GM12891 (cell line): Measurements from ENCODE around the gene IFRD2.
"Not testable (repeated sequence)": the region's sequence is repeated elsewhere in the genome, so short reads cannot be mapped to it uniquely, and the experiment has no call there.

Experiments used
- DNase-seq: peaks from one replicate; pipeline ENCODE4 v3.0.0; 2011; ENCODE audit warnings: low spot score; ENCODE audit not compliant: insufficient read length
- FAIRE-seq: peaks from 2 replicates; lab custom pipeline; 2011; peaks lifted over from hg19 to GRCh38; lab: Jason Lieb, UNC
- PAX5 ChIP-seq: IDR thresholded peaks from 2 replicates; pipeline ENCODE4 v1.6.1; 2011; ENCODE audit warnings: low read length, moderate library complexity, mild to moderate bottlenecking; ENCODE audit not compliant: insufficient read depth, severe bottlenecking
- POLR2A ChIP-seq: IDR thresholded peaks from 2 replicates; pipeline ENCODE4 v1.6.1; 2011; ENCODE audit warnings: low read depth, low read length, control low read depth
- POLR2AphosphoS5 ChIP-seq: IDR thresholded peaks from 2 replicates; pipeline ENCODE4 v1.6.1; 2011; ENCODE audit warnings: low read depth, low read length, control low read depth
- POU2F2 ChIP-seq: IDR thresholded peaks from 2 replicates; pipeline ENCODE4 v1.6.1; 2011; ENCODE audit warnings: low read depth, mild to moderate bottlenecking, control low read depth, low read length, moderate library complexity
- SPI1 ChIP-seq: IDR thresholded peaks from 2 replicates; pipeline ENCODE4 v1.6.1; 2011; ENCODE audit warnings: low read depth, low read length, control low read depth
- TAF1 ChIP-seq: IDR thresholded peaks from 2 replicates; pipeline ENCODE4 v1.6.1; 2011; ENCODE audit warnings: low read depth, low read length, control low read depth

IFRD2 gene

DNA sequence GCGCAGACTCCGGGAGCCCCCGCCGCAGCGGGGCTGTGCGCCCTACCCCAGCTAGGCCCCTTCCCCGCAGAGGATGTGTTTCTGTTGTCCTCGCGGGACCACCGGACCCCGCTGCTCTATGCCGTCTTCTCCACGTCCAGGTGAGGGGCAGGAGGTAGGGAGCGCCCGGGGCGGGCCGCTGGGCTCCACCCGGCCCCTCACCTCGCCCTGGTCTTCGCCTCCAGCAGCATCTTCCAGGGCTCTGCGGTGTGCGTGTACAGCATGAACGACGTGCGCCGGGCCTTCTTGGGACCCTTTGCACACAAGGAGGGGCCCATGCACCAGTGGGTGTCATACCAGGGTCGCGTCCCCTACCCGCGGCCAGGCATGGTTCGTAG is 18.6 kb downstream of the IFRD2 start:
- DNase-seq, result no peak
- no peak for FAIRE-seq
- no peak for TF ChIP-seq POU2F2
- TF ChIP-seq TAF1, result no peak
- TF ChIP-seq POLR2AphosphoS5, result no peak
- no peak for TF ChIP-seq POLR2A
- no peak for TF ChIP-seq SPI1
- TF ChIP-seq PAX5, result no peak

DNA sequence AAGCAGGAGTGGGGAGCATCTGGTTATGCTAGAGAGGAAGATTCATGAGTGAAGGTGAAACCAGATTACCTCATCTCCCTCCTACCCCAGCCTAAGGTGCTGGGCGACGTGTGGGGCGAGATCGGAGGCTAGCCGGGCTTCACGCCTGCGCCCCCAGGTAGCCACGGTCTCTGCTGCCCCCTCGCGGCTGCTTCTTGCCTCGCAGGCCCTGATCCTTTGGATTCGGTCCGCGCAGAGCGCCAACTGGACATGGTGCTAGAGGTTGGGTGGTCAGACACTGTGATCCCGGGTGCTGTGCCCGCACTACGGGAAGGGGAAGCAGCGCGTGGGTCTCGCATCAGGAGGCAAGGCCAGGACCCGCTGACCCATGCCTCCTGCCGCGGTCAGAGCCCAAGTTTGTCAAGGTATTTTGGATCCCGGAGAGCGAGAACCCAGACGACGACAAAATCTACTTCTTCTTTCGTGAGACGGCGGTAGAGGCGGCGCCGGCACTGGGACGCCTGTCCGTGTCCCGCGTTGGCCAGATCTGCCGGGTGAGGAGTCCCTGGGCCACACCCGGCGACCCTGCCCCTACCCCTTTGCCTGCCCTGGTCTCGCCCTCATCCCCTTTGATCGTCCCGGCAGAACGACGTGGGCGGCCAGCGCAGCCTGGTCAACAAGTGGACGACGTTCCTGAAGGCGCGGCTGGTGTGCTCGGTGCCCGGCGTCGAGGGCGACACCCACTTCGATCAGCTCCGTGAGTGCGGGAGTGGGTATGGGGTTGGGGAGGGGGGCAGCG is 19.1 kb downstream of the IFRD2 start:
- DNase-seq (peak; percentile 99), FAIRE-seq (peak; percentile 99)
- TF ChIP-seq POLR2AphosphoS5 (no peak), POU2F2 (peak; percentile 72; the same call in 1 of the 2 replicates), PAX5 (peak; percentile 29)

GRCh38 chr3:50272538-50272910 is 19.7 kb downstream of the IFRD2 start:
- DNase-seq, FAIRE-seq: not testable (repeated sequence)

DNA sequence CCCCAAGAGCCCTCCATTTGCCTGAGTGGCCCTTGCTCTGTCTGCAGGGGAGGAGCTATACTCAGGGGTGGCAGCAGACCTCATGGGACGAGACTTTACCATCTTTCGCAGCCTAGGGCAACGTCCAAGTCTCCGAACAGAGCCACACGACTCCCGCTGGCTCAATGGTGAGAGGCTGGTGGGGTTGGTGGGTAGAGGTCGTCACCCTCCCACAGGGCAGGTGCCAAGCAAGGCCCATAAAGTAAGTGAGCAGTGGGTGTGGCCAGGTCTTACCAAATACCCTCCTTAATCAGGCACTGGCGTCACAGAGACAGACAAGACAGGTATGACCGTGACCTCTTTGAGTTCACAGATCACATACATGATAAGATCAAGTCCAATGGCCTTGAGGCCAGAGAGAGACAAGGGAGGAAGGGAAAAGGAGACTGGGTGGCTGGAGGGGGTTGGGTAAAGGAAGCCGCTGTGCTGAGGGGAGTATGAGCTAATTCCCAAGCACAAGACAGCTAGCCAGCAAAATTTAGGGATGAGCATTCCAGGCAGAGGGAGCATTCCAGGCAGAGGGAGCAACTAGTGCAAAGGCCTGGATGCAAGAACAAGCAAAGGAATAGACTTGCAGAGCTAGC is 20.8 kb downstream of the IFRD2 start:
- TF ChIP-seq POU2F2 (no peak), SPI1 (no peak), POLR2AphosphoS5 (no peak), TAF1 (no peak), PAX5 (no peak), POLR2A (no peak)
- DNase-seq (no peak), FAIRE-seq (no peak)

- TF ChIP-seq POLR2AphosphoS5 (no peak), PAX5 (no peak), POU2F2 (no peak), TAF1 (no peak), SPI1 (no peak), POLR2A (no peak)
- DNase-seq (no peak), FAIRE-seq (no peak)
Observed at GRCh38 chr3:50270422-50271224, 21.6 kb downstream of the IFRD2 start.

DNA sequence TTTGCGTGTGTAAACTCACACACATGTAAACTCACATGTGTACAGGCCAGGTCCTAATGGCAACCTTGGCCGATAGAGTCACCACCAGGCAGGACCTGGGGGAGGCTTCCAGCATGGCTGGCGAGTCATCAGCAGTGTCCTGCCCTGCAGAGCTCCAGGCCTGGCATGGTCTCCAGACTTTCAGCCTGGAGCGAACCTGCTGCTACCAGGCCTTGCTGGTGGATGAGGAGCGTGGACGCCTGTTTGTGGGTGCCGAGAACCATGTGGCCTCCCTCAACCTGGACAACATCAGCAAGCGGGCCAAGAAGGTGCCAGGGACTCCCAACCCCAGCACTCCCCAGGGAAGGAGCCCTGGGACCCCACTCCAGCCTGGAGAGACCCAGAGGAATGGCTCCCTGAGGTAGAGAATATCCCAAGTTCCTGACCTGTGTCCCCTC is 22.2 kb downstream of the IFRD2 start:
- DNase-seq (no peak), FAIRE-seq (no peak)
- no peak for TF ChIP-seq SPI1
- no peak for TF ChIP-seq PAX5
- TF ChIP-seq POLR2AphosphoS5, result no peak
- no peak for TF ChIP-seq TAF1
- TF ChIP-seq POLR2A, result no peak
- TF ChIP-seq POU2F2, result no peak

GRCh38 chr3:50269460-50269859 is 22.8 kb downstream of the IFRD2 start:
- TF ChIP-seq POLR2A (no peak), POLR2AphosphoS5 (no peak), POU2F2 (no peak)
- DNase-seq, result no peak
- FAIRE-seq, result no peak

GRCh38 chr3:50268703-50269451 is 23.4 kb downstream of the IFRD2 start, which contains the start of gene SEMA3B:
TSS of gene SEMA3B (plus strand) at chr3:50269147. CDS start at chr3:50269241, 94 bp downstream.
- DNase-seq (no peak), FAIRE-seq (no peak)
- TF ChIP-seq PAX5, result no peak
- no peak for TF ChIP-seq POLR2A
- TF ChIP-seq POLR2AphosphoS5, result no peak
- no peak for TF ChIP-seq SPI1
- TF ChIP-seq TAF1, result no peak
- TF ChIP-seq POU2F2, result no peak

DNA sequence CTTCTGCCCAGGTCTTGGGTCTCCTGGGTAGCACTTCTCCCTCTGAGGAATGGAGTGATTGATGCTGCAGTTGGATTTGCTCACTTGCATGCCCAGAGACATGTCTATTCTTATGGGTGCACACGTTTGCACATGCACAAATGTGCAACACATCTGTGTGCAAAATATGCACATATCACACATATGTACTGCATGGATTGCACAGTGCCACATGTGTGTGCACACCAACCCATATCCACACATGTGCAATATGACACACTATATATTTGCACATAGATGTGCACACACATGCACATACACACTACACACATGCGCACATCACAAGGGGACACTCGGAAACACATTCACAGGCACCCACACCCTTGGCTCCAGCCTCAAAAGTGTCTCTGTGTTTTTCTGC is 24.0 kb downstream of the IFRD2 start:
- TF ChIP-seq TAF1 (no peak), POLR2A (no peak), SPI1 (no peak), POLR2AphosphoS5 (no peak), PAX5 (no peak), POU2F2 (no peak)
- FAIRE-seq (no peak), DNase-seq (no peak)
